ENCODE results near the gene GALNS. TPM values are rescaled to one million over a fixed set of nuclear protein-coding genes. Genes with fewer than 3 reads are reported as not detected.

The GALNS gene
- total and polyA plus RNA-seq, 2 of the 13 experiments (the other 11 are each of a cell fraction or from before 2014, with no cell fraction given), result 9.2 to 9.8 TPM

DNA sequence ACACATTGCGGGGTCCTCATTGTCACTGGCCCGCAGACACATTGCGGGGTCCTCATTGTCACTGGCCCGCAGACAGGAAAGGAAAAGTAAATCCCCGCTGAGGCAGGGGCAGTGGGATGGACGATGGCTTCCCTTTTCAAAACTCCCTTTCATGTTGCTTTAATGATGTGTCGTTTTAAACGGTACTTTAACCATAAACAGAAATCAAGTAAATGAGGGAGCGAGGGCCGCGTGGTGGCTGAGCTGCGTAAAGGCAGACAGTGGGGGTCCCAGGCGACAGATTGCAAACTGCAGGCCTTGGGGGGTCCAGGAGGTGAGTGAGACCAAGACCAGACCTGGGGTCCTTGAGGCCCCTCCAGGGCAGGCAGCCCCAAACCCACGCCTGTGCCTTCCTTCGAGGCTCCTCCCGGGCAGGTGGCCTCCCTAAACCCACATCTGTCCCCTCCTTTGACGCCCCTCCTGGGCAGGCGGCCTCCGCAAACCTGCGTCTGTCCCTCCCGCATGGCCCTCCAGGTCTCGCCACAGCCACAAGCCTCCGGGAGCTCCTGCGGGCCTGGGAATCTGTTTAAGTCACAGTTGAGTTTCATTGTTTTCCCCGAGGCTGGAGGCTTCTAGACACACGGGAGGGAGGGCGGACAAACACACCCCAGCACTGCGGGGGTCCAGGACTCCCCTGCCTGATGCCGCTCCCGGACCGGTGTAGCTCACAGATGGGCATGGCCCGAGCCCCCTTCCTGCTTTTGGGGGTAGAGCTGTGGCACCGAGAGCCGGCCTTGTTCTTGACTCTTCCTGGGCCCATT, 79.1 kb downstream of the GALNS start:
- Histone ChIP-seq H3K27me3 (ENCODE audit: control insufficient read depth in 1 of 2, insufficient read depth in 2 of 2, low read length in 2 of 2) (no peaks in the 10 kb centered on the region), H3K4me2 (ENCODE audit: low read depth, low read length) (no peak overlapping the region), H3K27ac (ENCODE audit: extremely low read length, insufficient read depth, low read length) (no peak overlapping the region), H3K4me3 (replicated peaks in 1 of 3; ENCODE audit: insufficient read depth in 1 of 3, low read depth in 2 of 3, low read length in 3 of 3) (no peak overlapping the region), H3K79me2 (ENCODE audit: insufficient read depth, low read length) (peaks cover 58% of the 10 kb centered on the region), H4K20me1 (ENCODE audit: insufficient read depth, low read length) (peaks cover 24% of the 10 kb centered on the region), H3K9ac (ENCODE audit: insufficient read depth, low read depth, low read length) (no peak overlapping the region), H2AFZ (ENCODE audit: low read length) (no peak overlapping the region), H3K9me3 (ENCODE audit: low read length) (no peaks in the 10 kb centered on the region), H3K36me3 (replicated peaks in 1 of 2; ENCODE audit: control insufficient read depth in 1 of 2, insufficient read depth in 2 of 2, low read length in 2 of 2) (peaks cover 2 to 4% of the 10 kb centered on the region in 2 experiments; a peak in 1 of 5 replicates), H3K4me1 (ENCODE audit: insufficient read depth, low read length) (peaks cover 42% of the 10 kb centered on the region)
- CTCF ChIA-PET (ENCODE audit: low intra/inter-chr PET ratio, low total read pairs), result no interaction called here
- intact Hi-C loops (cut with micrococcal nuclease; ENCODE audit: unreplicated experiment) (no loop called here), in situ Hi-C loops (cut with HindIII; ENCODE audit: extremely low pct_ligation_motif_present, low pct_unique_long_range_greater_than_20kb) (no loop called here)
- DNase-seq (ENCODE audit: low spot score), result no peak
- BruUV-seq (replicated peaks), result no TSS peak
- no peak for ATAC-seq
- POLR2A ChIA-PET, result no interaction called here
- 98% methylated on average over 30 of the region's 34 CpGs for WGBS (ENCODE audit: low lambda C conversion rate)
- FAIRE-seq, result no peak
- no peak for TF ChIP-seq MAFG (CRISPR knock-in tag; IDR thresholded peaks at IDR 0.05)
- TF ChIP-seq, protein P1, sequence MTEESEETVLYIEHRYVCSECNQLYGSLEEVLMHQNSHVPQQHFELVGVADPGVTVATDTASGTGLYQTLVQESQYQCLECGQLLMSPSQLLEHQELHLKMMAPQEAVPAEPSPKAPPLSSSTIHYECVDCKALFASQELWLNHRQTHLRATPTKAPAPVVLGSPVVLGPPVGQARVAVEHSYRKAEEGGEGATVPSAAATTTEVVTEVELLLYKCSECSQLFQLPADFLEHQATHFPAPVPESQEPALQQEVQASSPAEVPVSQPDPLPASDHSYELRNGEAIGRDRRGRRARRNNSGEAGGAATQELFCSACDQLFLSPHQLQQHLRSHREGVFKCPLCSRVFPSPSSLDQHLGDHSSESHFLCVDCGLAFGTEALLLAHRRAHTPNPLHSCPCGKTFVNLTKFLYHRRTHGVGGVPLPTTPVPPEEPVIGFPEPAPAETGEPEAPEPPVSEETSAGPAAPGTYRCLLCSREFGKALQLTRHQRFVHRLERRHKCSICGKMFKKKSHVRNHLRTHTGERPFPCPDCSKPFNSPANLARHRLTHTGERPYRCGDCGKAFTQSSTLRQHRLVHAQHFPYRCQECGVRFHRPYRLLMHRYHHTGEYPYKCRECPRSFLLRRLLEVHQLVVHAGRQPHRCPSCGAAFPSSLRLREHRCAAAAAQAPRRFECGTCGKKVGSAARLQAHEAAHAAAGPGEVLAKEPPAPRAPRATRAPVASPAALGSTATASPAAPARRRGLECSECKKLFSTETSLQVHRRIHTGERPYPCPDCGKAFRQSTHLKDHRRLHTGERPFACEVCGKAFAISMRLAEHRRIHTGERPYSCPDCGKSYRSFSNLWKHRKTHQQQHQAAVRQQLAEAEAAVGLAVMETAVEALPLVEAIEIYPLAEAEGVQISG (CRISPR knock-in tag; IDR thresholded peaks at IDR 0.05), result no peak
- TF ChIP-seq ELF3 (CRISPR knock-in tag; IDR thresholded peaks at IDR 0.05), result no peak
- TF ChIP-seq, protein P2, sequence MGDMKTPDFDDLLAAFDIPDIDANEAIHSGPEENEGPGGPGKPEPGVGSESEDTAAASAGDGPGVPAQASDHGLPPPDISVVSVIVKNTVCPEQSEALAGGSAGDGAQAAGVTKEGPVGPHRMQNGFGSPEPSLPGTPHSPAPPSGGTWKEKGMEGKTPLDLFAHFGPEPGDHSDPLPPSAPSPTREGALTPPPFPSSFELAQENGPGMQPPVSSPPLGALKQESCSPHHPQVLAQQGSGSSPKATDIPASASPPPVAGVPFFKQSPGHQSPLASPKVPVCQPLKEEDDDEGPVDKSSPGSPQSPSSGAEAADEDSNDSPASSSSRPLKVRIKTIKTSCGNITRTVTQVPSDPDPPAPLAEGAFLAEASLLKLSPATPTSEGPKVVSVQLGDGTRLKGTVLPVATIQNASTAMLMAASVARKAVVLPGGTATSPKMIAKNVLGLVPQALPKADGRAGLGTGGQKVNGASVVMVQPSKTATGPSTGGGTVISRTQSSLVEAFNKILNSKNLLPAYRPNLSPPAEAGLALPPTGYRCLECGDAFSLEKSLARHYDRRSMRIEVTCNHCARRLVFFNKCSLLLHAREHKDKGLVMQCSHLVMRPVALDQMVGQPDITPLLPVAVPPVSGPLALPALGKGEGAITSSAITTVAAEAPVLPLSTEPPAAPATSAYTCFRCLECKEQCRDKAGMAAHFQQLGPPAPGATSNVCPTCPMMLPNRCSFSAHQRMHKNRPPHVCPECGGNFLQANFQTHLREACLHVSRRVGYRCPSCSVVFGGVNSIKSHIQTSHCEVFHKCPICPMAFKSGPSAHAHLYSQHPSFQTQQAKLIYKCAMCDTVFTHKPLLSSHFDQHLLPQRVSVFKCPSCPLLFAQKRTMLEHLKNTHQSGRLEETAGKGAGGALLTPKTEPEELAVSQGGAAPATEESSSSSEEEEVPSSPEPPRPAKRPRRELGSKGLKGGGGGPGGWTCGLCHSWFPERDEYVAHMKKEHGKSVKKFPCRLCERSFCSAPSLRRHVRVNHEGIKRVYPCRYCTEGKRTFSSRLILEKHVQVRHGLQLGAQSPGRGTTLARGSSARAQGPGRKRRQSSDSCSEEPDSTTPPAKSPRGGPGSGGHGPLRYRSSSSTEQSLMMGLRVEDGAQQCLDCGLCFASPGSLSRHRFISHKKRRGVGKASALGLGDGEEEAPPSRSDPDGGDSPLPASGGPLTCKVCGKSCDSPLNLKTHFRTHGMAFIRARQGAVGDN (CRISPR knock-in tag; IDR thresholded peaks at IDR 0.05), result no peak; the same call in 1 of the 2 replicates
- no peak for TF ChIP-seq HMGA1 (CRISPR knock-in tag; conservative IDR thresholded peaks at IDR 0.05)
- no peak for TF ChIP-seq ZNF383 (CRISPR knock-in tag; IDR thresholded peaks at IDR 0.05; ENCODE audit: borderline replicate concordance)
- no peak for TF ChIP-seq ZNF382 (CRISPR knock-in tag; IDR thresholded peaks at IDR 0.05; ENCODE audit: borderline replicate concordance)
- TF ChIP-seq, protein P3, sequence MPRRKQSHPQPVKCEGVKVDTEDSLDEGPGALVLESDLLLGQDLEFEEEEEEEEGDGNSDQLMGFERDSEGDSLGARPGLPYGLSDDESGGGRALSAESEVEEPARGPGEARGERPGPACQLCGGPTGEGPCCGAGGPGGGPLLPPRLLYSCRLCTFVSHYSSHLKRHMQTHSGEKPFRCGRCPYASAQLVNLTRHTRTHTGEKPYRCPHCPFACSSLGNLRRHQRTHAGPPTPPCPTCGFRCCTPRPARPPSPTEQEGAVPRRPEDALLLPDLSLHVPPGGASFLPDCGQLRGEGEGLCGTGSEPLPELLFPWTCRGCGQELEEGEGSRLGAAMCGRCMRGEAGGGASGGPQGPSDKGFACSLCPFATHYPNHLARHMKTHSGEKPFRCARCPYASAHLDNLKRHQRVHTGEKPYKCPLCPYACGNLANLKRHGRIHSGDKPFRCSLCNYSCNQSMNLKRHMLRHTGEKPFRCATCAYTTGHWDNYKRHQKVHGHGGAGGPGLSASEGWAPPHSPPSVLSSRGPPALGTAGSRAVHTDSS (CRISPR knock-in tag; conservative IDR thresholded peaks at IDR 0.05), result no peak
- no peak for TF ChIP-seq ZNF557 (CRISPR knock-in tag; IDR thresholded peaks at IDR 0.05)
- TF ChIP-seq ZKSCAN1 (IDR thresholded peaks at IDR 0.05; ENCODE audit: low read length), result no peak
- TF ChIP-seq NR2F6 (IDR thresholded peaks at IDR 0.05), result no peak
- TF ChIP-seq NR2F6 (CRISPR knock-in tag; IDR thresholded peaks at IDR 0.05), result no peak
- TF ChIP-seq HOXD1 (CRISPR knock-in tag; IDR thresholded peaks at IDR 0.05), result no peak
- TF ChIP-seq GPBP1L1 (CRISPR knock-in tag; IDR thresholded peaks at IDR 0.05), result no peak
